Breast epithelium (tissue), 3 donors: ENCODE data around the gene CYFIP2.

ENCODE experiments used
- CTCF ChIP-seq, 3 donors: fragments of 450-650 bp; IDR thresholded peaks; one replicate each; pipeline ENCODE4 v1.5.1; 2016 to 2017; ENCODE audit warnings: antibody characterized with exemption in 3 of 3, mild to moderate bottlenecking in 3 of 3, moderate library complexity in 3 of 3
- POLR2A ChIP-seq: fragments of 450-650 bp; IDR thresholded peaks from one replicate; pipeline ENCODE4 v1.6.1; 2016; ENCODE audit warnings: antibody characterized with exemption, mild to moderate bottlenecking, moderate library complexity
- POLR2AphosphoS5 ChIP-seq, 3 donors: sonication (generic); formaldehyde crosslinking; IDR thresholded peaks; one replicate each; pipeline ENCODE4 v1.6.1; 2017; ENCODE audit warnings: antibody characterized with exemption in 3 of 3

DNA sequence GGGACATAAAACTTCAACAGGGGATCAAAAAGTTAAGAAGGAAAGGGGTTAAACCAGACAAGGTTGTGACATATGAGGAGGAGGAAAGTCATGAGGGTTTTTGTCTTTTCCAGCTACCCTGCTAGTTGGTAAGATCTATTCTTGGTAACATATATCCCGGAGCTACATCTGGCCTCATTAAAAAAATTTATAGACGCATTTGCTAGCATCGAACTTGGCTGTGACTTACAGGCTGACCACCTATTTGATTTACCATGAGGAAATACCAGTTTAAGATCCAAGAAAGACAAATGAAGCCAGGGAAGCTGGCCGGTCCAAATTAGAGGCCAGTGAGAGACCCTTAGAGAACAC is 106.5 kb downstream of the CYFIP2 start:
- no peak for TF ChIP-seq CTCF (IDR thresholded peaks at IDR 0.05)
- TF ChIP-seq POLR2A = no peak
- no peak for TF ChIP-seq POLR2AphosphoS5 (IDR thresholded peaks at IDR 0.05)
